ENCODE data around the gene TNFSF18. TPM values are rescaled to one million over a fixed set of nuclear protein-coding genes. Genes with fewer than 3 reads are reported as not detected.

The TNFSF18 gene
- polyA plus RNA-seq, 2 of the 4 experiments (the other 2 are of a cell fraction), result not detected

GRCh38 chr1:173049322-173049633, 1.5 kb downstream of the TNFSF18 start:
- H3K9me3 ChIP-seq, result no peaks in the 10 kb centered on the region
- ATAC-seq (no peak), DNase-seq (ENCODE audit: low read depth in 1 of 2, low spot score in 1 of 2) (no peak), FAIRE-seq (no peak)
- H3K4me2 ChIP-seq, result no peak overlapping the region
- ChIA-PET POLR2A (no interaction called here), CTCF (no interaction called here)
- TF ChIP-seq USF2 (IDR thresholded peaks at IDR 0.05) (no peak), EHMT2 (IDR thresholded peaks at IDR 0.05; ENCODE audit: low read depth) (no peak), RNF2 (IDR thresholded peaks at IDR 0.05; ENCODE audit: borderline replicate concordance, low read depth) (no peak), RAD21 (conservative IDR thresholded peaks at IDR 0.05 in 1 of 2, IDR thresholded peaks at IDR 0.05 in 1 of 2) (no peak), GATA3 (IDR thresholded peaks at IDR 0.05; ENCODE audit: borderline replicate concordance) (no peak), BCL3 (IDR thresholded peaks at IDR 0.05) (no peak), EHF (CRISPR knock-in tag; IDR thresholded peaks at IDR 0.05) (no peak), NFE2L2 (conservative IDR thresholded peaks at IDR 0.05; ENCODE audit: low read length) (no peak), FOSL2 (IDR thresholded peaks at IDR 0.05) (no peak), FOSL2 (CRISPR knock-in tag; IDR thresholded peaks at IDR 0.05) (no peak), SREBF2 (IDR thresholded peaks at IDR 0.05) (no peak), ESRRA (IDR thresholded peaks at IDR 0.05; ENCODE audit: borderline replicate concordance, low read length) (no peak), JUNB (IDR thresholded peaks at IDR 0.05) (no peak), HOXB5 (CRISPR knock-in tag; IDR thresholded peaks at IDR 0.05) (no peak), TFCP2L1 (CRISPR knock-in tag; IDR thresholded peaks at IDR 0.05) (no peak)
- TF ChIP-seq, protein P1, sequence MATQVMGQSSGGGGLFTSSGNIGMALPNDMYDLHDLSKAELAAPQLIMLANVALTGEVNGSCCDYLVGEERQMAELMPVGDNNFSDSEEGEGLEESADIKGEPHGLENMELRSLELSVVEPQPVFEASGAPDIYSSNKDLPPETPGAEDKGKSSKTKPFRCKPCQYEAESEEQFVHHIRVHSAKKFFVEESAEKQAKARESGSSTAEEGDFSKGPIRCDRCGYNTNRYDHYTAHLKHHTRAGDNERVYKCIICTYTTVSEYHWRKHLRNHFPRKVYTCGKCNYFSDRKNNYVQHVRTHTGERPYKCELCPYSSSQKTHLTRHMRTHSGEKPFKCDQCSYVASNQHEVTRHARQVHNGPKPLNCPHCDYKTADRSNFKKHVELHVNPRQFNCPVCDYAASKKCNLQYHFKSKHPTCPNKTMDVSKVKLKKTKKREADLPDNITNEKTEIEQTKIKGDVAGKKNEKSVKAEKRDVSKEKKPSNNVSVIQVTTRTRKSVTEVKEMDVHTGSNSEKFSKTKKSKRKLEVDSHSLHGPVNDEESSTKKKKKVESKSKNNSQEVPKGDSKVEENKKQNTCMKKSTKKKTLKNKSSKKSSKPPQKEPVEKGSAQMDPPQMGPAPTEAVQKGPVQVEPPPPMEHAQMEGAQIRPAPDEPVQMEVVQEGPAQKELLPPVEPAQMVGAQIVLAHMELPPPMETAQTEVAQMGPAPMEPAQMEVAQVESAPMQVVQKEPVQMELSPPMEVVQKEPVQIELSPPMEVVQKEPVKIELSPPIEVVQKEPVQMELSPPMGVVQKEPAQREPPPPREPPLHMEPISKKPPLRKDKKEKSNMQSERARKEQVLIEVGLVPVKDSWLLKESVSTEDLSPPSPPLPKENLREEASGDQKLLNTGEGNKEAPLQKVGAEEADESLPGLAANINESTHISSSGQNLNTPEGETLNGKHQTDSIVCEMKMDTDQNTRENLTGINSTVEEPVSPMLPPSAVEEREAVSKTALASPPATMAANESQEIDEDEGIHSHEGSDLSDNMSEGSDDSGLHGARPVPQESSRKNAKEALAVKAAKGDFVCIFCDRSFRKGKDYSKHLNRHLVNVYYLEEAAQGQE (IDR thresholded peaks at IDR 0.05), result no peak
- TF ChIP-seq, protein P2, sequence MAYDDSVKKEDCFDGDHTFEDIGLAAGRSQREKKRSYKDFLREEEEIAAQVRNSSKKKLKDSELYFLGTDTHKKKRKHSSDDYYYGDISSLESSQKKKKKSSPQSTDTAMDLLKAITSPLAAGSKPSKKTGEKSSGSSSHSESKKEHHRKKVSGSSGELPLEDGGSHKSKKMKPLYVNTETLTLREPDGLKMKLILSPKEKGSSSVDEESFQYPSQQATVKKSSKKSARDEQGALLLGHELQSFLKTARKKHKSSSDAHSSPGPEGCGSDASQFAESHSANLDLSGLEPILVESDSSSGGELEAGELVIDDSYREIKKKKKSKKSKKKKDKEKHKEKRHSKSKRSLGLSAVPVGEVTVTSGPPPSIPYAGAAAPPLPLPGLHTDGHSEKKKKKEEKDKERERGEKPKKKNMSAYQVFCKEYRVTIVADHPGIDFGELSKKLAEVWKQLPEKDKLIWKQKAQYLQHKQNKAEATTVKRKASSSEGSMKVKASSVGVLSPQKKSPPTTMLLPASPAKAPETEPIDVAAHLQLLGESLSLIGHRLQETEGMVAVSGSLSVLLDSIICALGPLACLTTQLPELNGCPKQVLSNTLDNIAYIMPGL (CRISPR knock-in tag; IDR thresholded peaks at IDR 0.05; ENCODE audit: borderline replicate concordance), result no peak
- H3K4me1 ChIP-seq, result peaks cover 26% of the 10 kb centered on the region
- no peak overlapping the region for H3K4me3 ChIP-seq
- H3K27ac ChIP-seq, result no peak overlapping the region

GRCh38 chr1:173048621-173049321, 2.0 kb downstream of the TNFSF18 start:
- Histone ChIP-seq H3K4me3 (no peak overlapping the region), H3K4me2 (peak overlapping the region; percentile 16; the same call in 1 of the 3 replicates), H3K4me1 (peaks cover 26% of the 10 kb centered on the region), H3K27ac (no peak overlapping the region), H3K9me3 (no peaks in the 10 kb centered on the region)
- CTCF ChIA-PET, result interaction anchor here (1.2 kb wide), 1 partner anchor 9 kb away, joined by 3 read pairs; no protein-coding TSS in a partner anchor
- 19% methylated on average over 1 of the region's 1 CpG for WGBS (ENCODE audit: missing lambda C conversion rate)
- no peak for TF ChIP-seq CBX8 (IDR thresholded peaks at IDR 0.05)
- TF ChIP-seq EHMT2 (IDR thresholded peaks at IDR 0.05; ENCODE audit: low read depth), result no peak
- TF ChIP-seq PHF8 (IDR thresholded peaks at IDR 0.05; ENCODE audit: borderline replicate concordance, low read depth), result no peak
- no peak for TF ChIP-seq ELK1 (IDR thresholded peaks at IDR 0.05; ENCODE audit: low read depth, low read length)
- ATAC-seq (no peak), FAIRE-seq (no peak), DNase-seq (ENCODE audit: low read depth in 1 of 2, low spot score in 1 of 2) (no peak)
- POLR2A ChIA-PET, result no interaction called here

All from A549 (cell line).